Vagina (tissue), 2 donors: ENCODE measurements around the gene TMPRSS13.

Experiments used
- POLR2AphosphoS5 ChIP-seq, 2 donors: sonication (generic); formaldehyde crosslinking; IDR thresholded peaks; one replicate each; pipeline ENCODE4 v1.9.0; 2017; ENCODE audit warnings: antibody characterized with exemption in 2 of 2, mild to moderate bottlenecking in 2 of 2, low read depth in 1 of 2; ENCODE audit not compliant: insufficient read depth in 1 of 2
- TF ChIP-seq, protein P1 (sequence below), 3 experiments: fragments of 450-650 bp in 2 of 3; fragments of 200-600 bp in 1 of 3; sonication (generic) in 1 of 3; IDR thresholded peaks; one replicate each; pipeline ENCODE4 v1.5.1; 2017 to 2019; ENCODE audit warnings: antibody characterized with exemption in 3 of 3, mild to moderate bottlenecking in 2 of 3, moderate library complexity in 2 of 3

DNA sequence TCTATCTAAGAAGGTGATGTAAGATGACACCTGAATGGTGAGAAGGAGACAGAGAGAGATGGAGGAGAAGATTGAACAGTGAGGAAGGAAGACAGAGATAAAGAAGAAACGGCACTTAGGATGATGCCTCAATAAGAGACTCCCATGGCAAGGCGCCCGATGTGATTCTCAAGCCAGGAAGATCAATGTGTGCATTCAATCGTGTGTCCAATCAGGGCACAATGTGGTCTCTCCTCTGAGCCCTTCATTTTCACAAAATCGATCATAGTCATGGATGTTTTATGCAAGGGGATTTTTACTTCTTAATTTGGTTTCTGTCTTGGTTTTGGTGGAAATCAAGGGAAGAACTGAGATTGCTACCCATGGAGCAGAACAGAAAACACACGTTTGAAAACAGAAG lies 19.9 kb upstream of the TMPRSS13 start:
- TF ChIP-seq, protein P1, sequence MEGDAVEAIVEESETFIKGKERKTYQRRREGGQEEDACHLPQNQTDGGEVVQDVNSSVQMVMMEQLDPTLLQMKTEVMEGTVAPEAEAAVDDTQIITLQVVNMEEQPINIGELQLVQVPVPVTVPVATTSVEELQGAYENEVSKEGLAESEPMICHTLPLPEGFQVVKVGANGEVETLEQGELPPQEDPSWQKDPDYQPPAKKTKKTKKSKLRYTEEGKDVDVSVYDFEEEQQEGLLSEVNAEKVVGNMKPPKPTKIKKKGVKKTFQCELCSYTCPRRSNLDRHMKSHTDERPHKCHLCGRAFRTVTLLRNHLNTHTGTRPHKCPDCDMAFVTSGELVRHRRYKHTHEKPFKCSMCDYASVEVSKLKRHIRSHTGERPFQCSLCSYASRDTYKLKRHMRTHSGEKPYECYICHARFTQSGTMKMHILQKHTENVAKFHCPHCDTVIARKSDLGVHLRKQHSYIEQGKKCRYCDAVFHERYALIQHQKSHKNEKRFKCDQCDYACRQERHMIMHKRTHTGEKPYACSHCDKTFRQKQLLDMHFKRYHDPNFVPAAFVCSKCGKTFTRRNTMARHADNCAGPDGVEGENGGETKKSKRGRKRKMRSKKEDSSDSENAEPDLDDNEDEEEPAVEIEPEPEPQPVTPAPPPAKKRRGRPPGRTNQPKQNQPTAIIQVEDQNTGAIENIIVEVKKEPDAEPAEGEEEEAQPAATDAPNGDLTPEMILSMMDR (IDR thresholded peaks at IDR 0.05) = no peak
- no peak for TF ChIP-seq POLR2AphosphoS5 (IDR thresholded peaks at IDR 0.05; ENCODE audit: insufficient read depth in 1 of 2, low read depth in 1 of 2)
